DMS 273 (cell line): Measurements from ENCODE around the gene DCN.

Experiments used
- DNase-seq: peaks from one replicate; lab custom pipeline; 2025; ENCODE audit not compliant: unreplicated experiment; lab: John Stamatoyannopoulos, UW

The DCN gene

GRCh38 chr12:91188778-91189177 lies 6.2 kb upstream of the DCN start:
- no peak for DNase-seq

- no peak for DNase-seq
Observed at GRCh38 chr12:91186156-91186555, 3.5 kb upstream of the DCN start.

- no peak for DNase-seq
Observed at GRCh38 chr12:91185421-91185820, 2.8 kb upstream of the DCN start.

- peak; percentile 5 for DNase-seq
Observed at GRCh38 chr12:91183551-91183950, 934 bp upstream of the DCN start.

GRCh38 chr12:91180582-91181395 lies 1.8 kb downstream of the DCN start:
- peak; percentile 34 for DNase-seq

GRCh38 chr12:91179966-91180561 lies 2.6 kb downstream of the DCN start:
- DNase-seq, result no peak

GRCh38 chr12:91179315-91179714 lies 3.3 kb downstream of the DCN start:
- no peak for DNase-seq

GRCh38 chr12:91178781-91179180 lies 3.8 kb downstream of the DCN start:
- DNase-seq, result no peak

- peak; percentile 27 for DNase-seq
Observed at GRCh38 chr12:91178139-91178561, 4.5 kb downstream of the DCN start.

GRCh38 chr12:91177381-91177780 lies 5.2 kb downstream of the DCN start:
- no peak for DNase-seq

GRCh38 chr12:91176915-91177314 lies 5.7 kb downstream of the DCN start:
- no peak for DNase-seq

GRCh38 chr12:91176358-91176757 lies 6.3 kb downstream of the DCN start:
- no peak for DNase-seq

GRCh38 chr12:91173124-91173523 lies 9.5 kb downstream of the DCN start:
- no peak for DNase-seq

GRCh38 chr12:91172096-91172495 lies 10.5 kb downstream of the DCN start:
- DNase-seq, result no peak

GRCh38 chr12:91171476-91171875 lies 11.1 kb downstream of the DCN start:
- peak; percentile 50 for DNase-seq

GRCh38 chr12:91163116-91163515 lies 19.5 kb downstream of the DCN start:
- no peak for DNase-seq

- DNase-seq, result no peak
Observed at GRCh38 chr12:91161009-91161408, 21.6 kb downstream of the DCN start.

- DNase-seq, result no peak
Observed at GRCh38 chr12:91155990-91156389, 26.6 kb downstream of the DCN start.

GRCh38 chr12:91154131-91154530 lies 28.5 kb downstream of the DCN start:
- DNase-seq, result no peak

- DNase-seq, result no peak
Observed at GRCh38 chr12:91144053-91144452, 38.6 kb downstream of the DCN start.

GRCh38 chr12:91143206-91143605 lies 39.4 kb downstream of the DCN start:
- DNase-seq, result no peak

GRCh38 chr12:91142221-91142631 lies 40.4 kb downstream of the DCN start:
- no peak for DNase-seq
